ENCODE measurements around the gene SLC7A4. TPM values are rescaled to one million over a fixed set of nuclear protein-coding genes. Genes with fewer than 3 reads are reported as not detected.

The SLC7A4 gene
- total and polyA plus RNA-seq, 4 donors = 0.15 TPM; not detected in 3

DNA sequence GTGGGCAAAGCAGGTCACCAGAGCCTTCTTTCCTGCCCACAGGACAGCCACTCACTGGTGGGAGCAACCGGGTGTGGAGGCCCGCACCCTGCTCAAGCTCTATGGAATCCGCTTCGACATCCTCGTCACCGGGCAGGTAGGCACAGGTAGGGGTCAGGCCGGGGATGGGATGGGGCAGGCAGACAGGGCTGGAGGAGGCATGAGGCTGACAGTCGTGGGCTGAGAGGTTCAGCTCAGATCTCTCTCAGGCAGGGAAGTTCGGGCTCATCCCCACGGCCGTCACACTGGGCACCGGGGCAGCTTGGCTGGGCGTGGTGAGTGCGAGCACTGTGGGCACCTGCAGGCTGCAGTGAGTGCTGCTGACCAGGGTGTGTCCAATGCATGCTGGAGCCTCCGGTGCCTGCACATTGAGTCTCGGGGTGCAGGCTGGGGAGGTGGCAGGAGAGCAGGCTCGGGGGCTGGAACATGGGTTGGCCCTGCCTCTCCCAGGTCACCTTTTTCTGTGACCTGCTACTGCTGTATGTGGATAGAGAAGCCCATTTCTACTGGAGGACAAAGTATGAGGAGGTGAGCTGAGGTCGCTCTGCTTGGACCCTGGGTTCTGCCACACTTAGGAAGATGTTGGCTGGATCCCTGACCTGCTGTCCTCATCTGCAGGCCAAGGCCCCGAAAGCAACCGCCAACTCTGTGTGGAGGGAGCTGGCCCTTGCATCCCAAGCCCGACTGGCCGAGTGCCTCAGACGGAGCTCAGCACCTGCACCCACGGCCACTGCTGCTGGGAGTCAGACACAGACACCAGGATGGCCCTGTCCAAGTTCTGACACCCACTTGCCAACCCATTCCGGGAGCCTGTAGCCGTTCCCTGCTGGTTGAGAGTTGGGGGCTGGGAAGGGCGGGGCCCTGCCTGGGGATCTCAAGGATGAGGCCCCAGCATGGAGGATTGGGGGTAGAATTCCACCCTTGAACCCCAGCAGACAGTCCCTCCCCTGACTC is 6.3 kb downstream of the SLC7A4 start:
- no peak overlapping the region for H3K27ac ChIP-seq (ENCODE audit: low read depth in 1 of 2, low read length in 2 of 2)
- no peaks in the 10 kb centered on the region for H3K9me3 ChIP-seq (ENCODE audit: control insufficient read depth, low read length)
- H3K36me3 ChIP-seq (ENCODE audit: control insufficient read depth in 1 of 2, insufficient read depth in 2 of 2, low read length in 1 of 2) = no peaks in the 10 kb centered on the region
- H3K4me1 ChIP-seq (ENCODE audit: control insufficient read depth in 1 of 2, insufficient read depth in 2 of 2, low read length in 2 of 2) = no peaks in the 10 kb centered on the region
- intact Hi-C loops (cut with DNase I) = no loop called here
- no peaks in the 10 kb centered on the region for H3K27me3 ChIP-seq (ENCODE audit: control insufficient read depth in 1 of 2, insufficient read depth in 2 of 2, low read length in 1 of 2)
- DNase-seq (no peak), ATAC-seq (ENCODE audit: low FRiP score) (no peak)
- no peak overlapping the region for H3K4me3 ChIP-seq (ENCODE audit: low read length in 2 of 2)
- 93 to 94% methylated on average over 27 of the region's 27 CpGs for WGBS, 2 donors

DNA sequence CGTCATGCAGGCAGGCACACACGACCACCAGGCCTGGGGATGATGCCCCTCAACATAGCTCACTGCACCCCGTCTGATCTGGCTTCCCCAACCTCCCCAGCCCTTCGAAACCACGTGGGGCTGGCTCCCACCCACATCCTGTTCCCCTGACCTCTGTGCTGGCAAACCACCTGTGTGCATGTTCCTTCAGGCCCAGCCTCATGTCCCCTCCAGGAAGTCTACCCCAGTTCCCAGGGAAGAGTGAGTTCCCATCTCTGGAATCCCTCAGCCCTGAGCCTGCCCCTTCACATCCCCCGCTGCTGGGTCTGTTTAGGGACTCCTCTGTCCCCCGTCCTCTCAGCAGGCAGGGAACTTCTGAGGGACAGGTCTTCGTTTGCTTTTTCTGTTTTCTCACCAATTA is 7.1 kb downstream of the SLC7A4 start:
- intact Hi-C loops (cut with DNase I) = no loop called here
- ATAC-seq (ENCODE audit: low FRiP score) = no peak

DNA sequence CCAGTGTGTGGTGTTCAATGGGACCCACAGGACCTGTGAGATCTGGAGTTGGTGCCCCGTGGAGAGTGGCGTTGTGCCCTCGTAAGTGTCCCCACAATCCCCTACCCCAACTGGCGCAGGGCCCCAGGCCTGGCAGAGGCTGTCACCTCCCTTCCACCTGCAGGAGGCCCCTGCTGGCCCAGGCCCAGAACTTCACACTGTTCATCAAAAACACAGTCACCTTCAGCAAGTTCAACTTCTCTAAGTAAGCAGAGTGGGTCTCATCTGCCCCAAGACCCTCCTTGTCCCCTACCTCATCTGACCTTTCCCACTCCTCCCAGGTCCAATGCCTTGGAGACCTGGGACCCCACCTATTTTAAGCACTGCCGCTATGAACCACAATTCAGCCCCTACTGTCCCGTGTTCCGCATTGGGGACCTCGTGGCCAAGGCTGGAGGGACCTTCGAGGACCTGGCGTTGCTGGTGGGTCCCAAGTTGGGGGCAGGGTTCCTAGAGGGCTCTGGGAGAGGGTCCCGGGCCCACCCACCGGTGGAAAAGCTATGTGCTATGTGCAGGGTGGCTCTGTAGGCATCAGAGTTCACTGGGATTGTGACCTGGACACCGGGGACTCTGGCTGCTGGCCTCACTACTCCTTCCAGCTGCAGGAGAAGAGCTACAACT is 9.3 kb downstream of the SLC7A4 start:
- intact Hi-C loops (cut with DNase I) = no loop called here
- WGBS, 2 donors = 85 to 90% methylated on average over 13 of the region's 13 CpGs
- Histone ChIP-seq H3K9me3 (ENCODE audit: control insufficient read depth, low read length) (no peaks in the 10 kb centered on the region), H3K4me3 (ENCODE audit: low read length in 2 of 2) (no peak overlapping the region), H3K36me3 (ENCODE audit: control insufficient read depth in 1 of 2, insufficient read depth in 2 of 2, low read length in 1 of 2) (no peaks in the 10 kb centered on the region), H3K27me3 (ENCODE audit: control insufficient read depth in 1 of 2, insufficient read depth in 2 of 2, low read length in 1 of 2) (no peaks in the 10 kb centered on the region), H3K4me1 (ENCODE audit: control insufficient read depth in 1 of 2, insufficient read depth in 2 of 2, low read length in 2 of 2) (no peaks in the 10 kb centered on the region), H3K27ac (ENCODE audit: low read depth in 1 of 2, low read length in 2 of 2) (no peak overlapping the region)
- DNase-seq (no peak), ATAC-seq (ENCODE audit: low FRiP score) (no peak)

More for the DNA sequence above, 7.1 kb downstream of the SLC7A4 start:
- H3K9me3 ChIP-seq (ENCODE audit: control insufficient read depth, low read length) = no peaks in the 10 kb centered on the region
- H3K4me3 ChIP-seq (ENCODE audit: low read length in 2 of 2) = no peak overlapping the region
- H3K27me3 ChIP-seq (ENCODE audit: control insufficient read depth in 1 of 2, insufficient read depth in 2 of 2, low read length in 1 of 2) = no peaks in the 10 kb centered on the region
- H3K4me1 ChIP-seq (ENCODE audit: control insufficient read depth in 1 of 2, insufficient read depth in 2 of 2, low read length in 2 of 2) = no peaks in the 10 kb centered on the region
- DNase-seq = no peak
- WGBS, 2 donors = 78 to 80% methylated on average over 8 of the region's 8 CpGs
- no peak overlapping the region for H3K27ac ChIP-seq (ENCODE audit: low read depth in 1 of 2, low read length in 2 of 2)
- no peaks in the 10 kb centered on the region for H3K36me3 ChIP-seq (ENCODE audit: control insufficient read depth in 1 of 2, insufficient read depth in 2 of 2, low read length in 1 of 2)

DNA sequence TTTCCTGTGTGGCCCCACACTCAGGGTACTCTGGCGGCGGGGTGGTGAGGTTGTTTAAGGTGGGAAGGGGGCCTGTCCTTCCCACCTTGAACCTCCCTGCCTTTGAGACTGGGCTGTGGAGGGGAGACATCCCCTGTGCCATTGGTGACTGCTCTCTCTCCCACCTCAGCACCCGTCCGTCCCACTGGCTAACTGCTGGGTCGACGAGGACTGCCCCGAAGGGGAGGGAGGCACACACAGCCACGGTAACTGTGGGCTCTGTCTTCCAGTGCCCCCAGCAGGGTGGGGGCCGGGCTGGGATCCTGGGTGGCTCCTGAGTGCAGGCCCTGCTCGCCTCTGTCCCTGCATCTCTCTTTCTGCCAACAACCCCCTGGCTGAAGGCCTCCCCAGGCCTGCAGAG is 9.9 kb downstream of the SLC7A4 start:
- DNase-seq (no peak), ATAC-seq (ENCODE audit: low FRiP score) (no peak)
- Histone ChIP-seq H3K4me3 (ENCODE audit: low read length in 2 of 2) (no peak overlapping the region), H3K27ac (ENCODE audit: low read depth in 1 of 2, low read length in 2 of 2) (no peak overlapping the region), H3K9me3 (ENCODE audit: control insufficient read depth, low read length) (no peaks in the 10 kb centered on the region), H3K36me3 (ENCODE audit: control insufficient read depth in 1 of 2, insufficient read depth in 2 of 2, low read length in 1 of 2) (no peaks in the 10 kb centered on the region), H3K4me1 (ENCODE audit: control insufficient read depth in 1 of 2, insufficient read depth in 2 of 2, low read length in 2 of 2) (no peaks in the 10 kb centered on the region), H3K27me3 (ENCODE audit: control insufficient read depth in 1 of 2, insufficient read depth in 2 of 2, low read length in 1 of 2) (no peaks in the 10 kb centered on the region)
- intact Hi-C loops (cut with DNase I) = no loop called here
- 72 to 75% methylated on average over 10 of the region's 10 CpGs for WGBS, 2 donors

DNA sequence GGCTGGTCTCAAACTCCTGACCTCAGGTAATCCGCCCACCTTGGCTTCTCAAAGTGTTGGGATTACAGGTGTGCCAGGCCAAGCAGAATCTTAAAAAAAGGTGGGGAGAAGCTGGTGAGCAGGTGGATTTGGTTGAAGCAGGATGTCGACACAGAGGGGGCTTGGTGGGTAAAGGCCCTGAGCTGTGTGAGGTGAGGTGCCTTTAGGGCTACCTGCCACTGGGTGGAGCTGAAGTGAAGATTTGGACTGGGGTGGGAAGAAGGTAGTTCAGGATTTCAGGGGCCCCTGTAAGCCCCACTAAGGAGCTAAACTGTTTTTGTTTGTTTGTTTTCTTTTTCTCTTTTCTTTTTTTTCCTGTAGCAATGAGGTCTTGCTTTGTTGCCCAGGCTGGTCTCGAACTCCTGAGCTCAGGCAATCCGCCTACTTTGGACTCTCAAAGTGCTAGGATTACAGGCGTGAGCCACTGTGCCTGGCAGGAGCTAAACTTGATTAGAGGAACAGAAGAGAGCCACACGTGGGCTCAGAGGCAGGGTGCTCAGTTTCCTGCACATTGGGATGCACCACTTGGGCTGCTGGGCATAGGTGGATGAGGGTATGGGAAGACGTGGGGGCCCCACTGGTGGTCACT is 11.4 kb downstream of the SLC7A4 start:
- H3K27me3 ChIP-seq (ENCODE audit: control insufficient read depth in 1 of 2, insufficient read depth in 2 of 2, low read length in 1 of 2) = no peaks in the 10 kb centered on the region
- no peak overlapping the region for H3K27ac ChIP-seq (ENCODE audit: low read depth in 1 of 2, low read length in 2 of 2)
- no peaks in the 10 kb centered on the region for H3K4me1 ChIP-seq (ENCODE audit: control insufficient read depth in 1 of 2, insufficient read depth in 2 of 2, low read length in 2 of 2)
- no peak overlapping the region for H3K4me3 ChIP-seq (ENCODE audit: low read length in 2 of 2)
- H3K36me3 ChIP-seq (ENCODE audit: control insufficient read depth in 1 of 2, insufficient read depth in 2 of 2, low read length in 1 of 2) = no peaks in the 10 kb centered on the region
- DNase-seq (no peak), ATAC-seq (ENCODE audit: low FRiP score) (no peak)
- no peaks in the 10 kb centered on the region for H3K9me3 ChIP-seq (ENCODE audit: control insufficient read depth, low read length)
- intact Hi-C loops (cut with DNase I) = no loop called here
- WGBS, 2 donors = 51 to 58% methylated on average over 7 of the region's 7 CpGs

DNA sequence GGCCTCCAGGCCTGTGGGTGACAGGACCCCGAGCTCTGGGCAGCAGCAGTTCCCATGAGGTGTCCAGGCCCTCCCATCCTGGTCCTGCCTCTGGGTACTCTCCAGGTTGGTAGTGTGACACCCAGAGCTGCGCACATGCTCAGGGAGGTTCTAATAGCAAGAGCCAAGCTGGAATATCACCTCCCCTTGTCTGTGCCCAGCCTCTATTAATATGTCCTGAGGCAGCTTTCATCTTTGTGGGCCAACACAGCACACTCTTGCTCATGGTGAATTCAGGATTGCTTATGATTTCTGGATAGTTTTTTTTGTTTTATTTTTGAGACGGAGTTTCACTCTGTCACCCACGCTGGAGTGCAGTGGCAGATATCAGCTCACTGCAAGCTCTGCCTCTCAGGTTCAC is 14.0 kb downstream of the SLC7A4 start:
- no peak overlapping the region for H3K4me3 ChIP-seq (ENCODE audit: low read length in 2 of 2)
- DNase-seq (no peak), ATAC-seq (ENCODE audit: low FRiP score) (no peak)
- intact Hi-C loops (cut with DNase I) = no loop called here
- no peaks in the 10 kb centered on the region for H3K9me3 ChIP-seq (ENCODE audit: control insufficient read depth, low read length)
- no peaks in the 10 kb centered on the region for H3K27me3 ChIP-seq (ENCODE audit: control insufficient read depth in 1 of 2, insufficient read depth in 2 of 2, low read length in 1 of 2)
- H3K36me3 ChIP-seq (ENCODE audit: control insufficient read depth in 1 of 2, insufficient read depth in 2 of 2, low read length in 1 of 2) = no peaks in the 10 kb centered on the region
- no peaks in the 10 kb centered on the region for H3K4me1 ChIP-seq (ENCODE audit: control insufficient read depth in 1 of 2, insufficient read depth in 2 of 2, low read length in 2 of 2)
- WGBS, 2 donors = 89 to 90% methylated on average over 4 of the region's 4 CpGs
- no peak overlapping the region for H3K27ac ChIP-seq (ENCODE audit: low read depth in 1 of 2, low read length in 2 of 2)

DNA sequence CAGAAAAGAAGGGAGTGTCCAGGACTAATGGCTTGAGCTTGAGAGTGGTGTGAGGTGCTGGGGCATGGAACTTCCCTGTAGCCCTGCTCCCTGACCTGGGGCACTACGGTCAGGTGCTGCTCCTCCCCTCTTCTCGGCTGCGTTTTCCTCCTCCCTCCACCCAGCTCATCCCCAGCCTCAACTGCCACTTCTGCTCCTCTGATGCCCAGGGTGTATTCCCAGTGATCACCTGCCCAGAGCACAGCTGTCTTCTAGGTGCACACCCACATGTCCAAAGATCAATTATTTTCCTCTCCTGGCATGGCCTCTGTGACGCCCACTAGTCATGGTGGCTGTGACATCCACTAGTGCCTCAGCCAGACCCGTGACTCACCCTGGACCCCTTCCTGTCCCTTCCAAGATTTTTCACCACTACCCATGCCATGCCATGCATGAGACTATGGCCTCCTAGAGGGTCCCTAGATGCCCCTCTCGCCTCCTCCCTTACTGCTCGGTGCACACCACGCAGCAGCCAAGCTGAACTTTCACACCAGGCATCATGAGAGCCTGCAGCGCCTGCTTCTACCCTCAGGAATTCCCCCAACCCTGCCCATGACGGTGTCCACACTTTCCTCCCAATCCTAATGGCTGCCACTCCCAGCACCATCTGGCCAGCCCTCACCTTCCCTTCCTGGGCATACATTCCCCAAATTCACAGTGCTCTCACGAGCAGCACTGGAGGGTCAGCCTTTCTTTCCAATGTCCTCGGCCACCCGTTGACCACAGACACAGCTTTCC is 15.5 kb downstream of the SLC7A4 start:
- intact Hi-C loops (cut with DNase I) = no loop called here
- Histone ChIP-seq H3K4me1 (ENCODE audit: control insufficient read depth in 1 of 2, insufficient read depth in 2 of 2, low read length in 2 of 2) (no peaks in the 10 kb centered on the region), H3K4me3 (ENCODE audit: low read length in 2 of 2) (no peak overlapping the region), H3K27me3 (ENCODE audit: control insufficient read depth in 1 of 2, insufficient read depth in 2 of 2, low read length in 1 of 2) (no peaks in the 10 kb centered on the region), H3K36me3 (ENCODE audit: control insufficient read depth in 1 of 2, insufficient read depth in 2 of 2, low read length in 1 of 2) (no peaks in the 10 kb centered on the region), H3K9me3 (ENCODE audit: control insufficient read depth, low read length) (no peaks in the 10 kb centered on the region), H3K27ac (ENCODE audit: low read depth in 1 of 2, low read length in 2 of 2) (no peak overlapping the region)
- DNase-seq = no peak
- WGBS, 2 donors = 83 to 84% methylated on average over 13 of the region's 13 CpGs
- ATAC-seq (ENCODE audit: low FRiP score) = no peak

DNA sequence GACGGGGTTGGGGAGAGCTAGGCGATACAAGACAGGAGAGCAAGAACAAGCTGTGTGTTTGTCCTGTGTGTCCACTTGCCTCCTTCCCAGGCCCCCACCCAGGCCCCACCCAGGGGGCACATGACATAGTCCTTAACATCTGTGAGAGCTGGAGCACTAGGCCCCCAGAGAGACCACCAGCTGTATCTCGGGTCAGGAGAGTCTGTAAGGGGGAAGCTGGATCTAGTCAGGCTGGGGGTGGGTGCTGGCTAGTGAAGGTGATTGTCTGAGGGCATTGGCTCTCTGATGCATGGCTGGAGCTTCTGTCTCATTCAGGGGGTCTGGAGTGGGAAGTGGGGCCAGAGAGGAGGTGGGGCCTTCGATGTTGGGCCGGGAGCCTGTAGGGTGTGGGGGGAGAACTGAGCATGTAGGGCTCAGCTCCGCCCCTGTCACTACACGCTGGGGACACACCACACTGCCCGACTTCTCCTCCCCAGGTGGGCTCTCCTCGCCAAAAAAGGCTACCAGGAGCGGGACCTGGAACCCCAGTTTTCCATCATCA is 16.8 kb downstream of the SLC7A4 start:
- no peaks in the 10 kb centered on the region for H3K9me3 ChIP-seq (ENCODE audit: control insufficient read depth, low read length)
- no peak for ATAC-seq (ENCODE audit: low FRiP score)
- H3K36me3 ChIP-seq (ENCODE audit: control insufficient read depth in 1 of 2, insufficient read depth in 2 of 2, low read length in 1 of 2) = no peaks in the 10 kb centered on the region
- no peaks in the 10 kb centered on the region for H3K27me3 ChIP-seq (ENCODE audit: control insufficient read depth in 1 of 2, insufficient read depth in 2 of 2, low read length in 1 of 2)
- intact Hi-C loops (cut with DNase I) = no loop called here
- 43 to 55% methylated on average over 10 of the region's 10 CpGs for WGBS, 2 donors
- H3K27ac ChIP-seq (ENCODE audit: low read depth in 1 of 2, low read length in 2 of 2) = no peak overlapping the region
- no peaks in the 10 kb centered on the region for H3K4me1 ChIP-seq (ENCODE audit: control insufficient read depth in 1 of 2, insufficient read depth in 2 of 2, low read length in 2 of 2)
- no peak for DNase-seq
- H3K4me3 ChIP-seq (ENCODE audit: low read length in 2 of 2) = no peak overlapping the region

Data from aorta (tissue), 5 donors.